GM12864 (cell line): Measurements from ENCODE around the gene GET3.
A peak's percentile ranks its signal among the peaks of the same experiment; 100 is the strongest.

Experiments
- DNase-seq: peaks from one replicate; pipeline ENCODE4 v3.0.0-alpha.2; 2011; ENCODE audit warnings: low read depth
- H3K4me3 ChIP-seq: 2 replicates; pipeline ENCODE4 v1.5.1; 2011; ENCODE audit warnings: mild to moderate bottlenecking, low read depth, low read length, control low read depth
- TF ChIP-seq, protein P1 (sequence below): IDR thresholded peaks from 2 replicates; pipeline ENCODE4 v1.5.1; 2011; ENCODE audit warnings: low read depth, mild to moderate bottlenecking, moderate library complexity, low read length, control low read depth, inconsistent platforms; ENCODE audit errors: missing control alignments

GET3 gene

DNA sequence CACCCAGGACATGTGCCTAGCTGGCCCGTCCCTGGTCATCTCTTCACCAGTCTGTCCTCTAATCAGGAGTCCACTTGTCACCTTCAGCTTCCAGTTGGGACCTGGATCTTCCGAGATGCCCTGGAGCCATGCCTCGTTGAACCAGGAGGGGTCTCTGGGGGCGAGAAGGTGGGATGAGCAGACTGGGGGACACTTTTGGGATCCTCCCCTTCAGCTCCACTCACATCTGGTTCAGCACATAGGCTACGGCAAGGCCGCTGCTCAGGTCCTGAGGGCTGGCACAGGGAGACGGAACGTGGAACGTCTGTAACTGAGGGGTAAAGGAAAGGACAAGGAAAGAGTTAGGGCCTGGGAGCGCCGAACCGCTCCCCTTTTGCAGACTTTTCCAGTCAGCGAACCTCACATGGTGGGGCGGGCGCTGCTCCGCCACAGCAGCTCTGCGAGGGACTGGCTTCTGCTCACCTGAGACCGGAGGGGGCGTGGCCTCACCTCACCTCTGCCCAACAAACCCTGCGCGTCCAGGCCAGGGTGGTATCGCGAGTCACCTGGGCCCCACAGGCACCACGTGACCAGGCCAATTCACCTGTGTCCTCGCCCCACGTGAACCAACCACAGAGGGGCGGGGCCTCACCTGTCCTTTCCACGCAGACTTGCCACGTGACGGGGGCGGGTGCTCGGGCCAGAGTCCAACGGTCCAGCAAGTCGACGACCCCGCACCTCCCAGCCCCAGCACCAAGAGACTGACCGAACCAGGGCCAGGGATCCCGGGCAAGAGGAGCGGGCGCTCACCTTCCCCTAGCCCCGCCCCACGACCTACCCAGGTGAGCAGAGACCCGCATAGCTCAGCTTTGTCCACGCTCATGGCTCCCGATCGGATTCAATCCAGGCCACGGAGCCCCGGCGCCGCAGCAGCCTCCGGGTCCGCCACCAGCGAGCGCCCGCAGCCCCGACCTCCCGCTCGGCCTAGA lies 37.6 kb downstream of the GET3 start, which contains the start of gene HOOK2:
Gene HOOK2, minus strand, starts transcription at position 965 of the 968 bp plus-strand sequence. Its CDS starts 103 bp downstream, at position 862.
- DNase-seq, result no peak
- H3K4me3 ChIP-seq, result peak within 1 kb of the TSS; percentile 76
- TF ChIP-seq, protein P1, sequence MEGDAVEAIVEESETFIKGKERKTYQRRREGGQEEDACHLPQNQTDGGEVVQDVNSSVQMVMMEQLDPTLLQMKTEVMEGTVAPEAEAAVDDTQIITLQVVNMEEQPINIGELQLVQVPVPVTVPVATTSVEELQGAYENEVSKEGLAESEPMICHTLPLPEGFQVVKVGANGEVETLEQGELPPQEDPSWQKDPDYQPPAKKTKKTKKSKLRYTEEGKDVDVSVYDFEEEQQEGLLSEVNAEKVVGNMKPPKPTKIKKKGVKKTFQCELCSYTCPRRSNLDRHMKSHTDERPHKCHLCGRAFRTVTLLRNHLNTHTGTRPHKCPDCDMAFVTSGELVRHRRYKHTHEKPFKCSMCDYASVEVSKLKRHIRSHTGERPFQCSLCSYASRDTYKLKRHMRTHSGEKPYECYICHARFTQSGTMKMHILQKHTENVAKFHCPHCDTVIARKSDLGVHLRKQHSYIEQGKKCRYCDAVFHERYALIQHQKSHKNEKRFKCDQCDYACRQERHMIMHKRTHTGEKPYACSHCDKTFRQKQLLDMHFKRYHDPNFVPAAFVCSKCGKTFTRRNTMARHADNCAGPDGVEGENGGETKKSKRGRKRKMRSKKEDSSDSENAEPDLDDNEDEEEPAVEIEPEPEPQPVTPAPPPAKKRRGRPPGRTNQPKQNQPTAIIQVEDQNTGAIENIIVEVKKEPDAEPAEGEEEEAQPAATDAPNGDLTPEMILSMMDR, result no peak

DNA sequence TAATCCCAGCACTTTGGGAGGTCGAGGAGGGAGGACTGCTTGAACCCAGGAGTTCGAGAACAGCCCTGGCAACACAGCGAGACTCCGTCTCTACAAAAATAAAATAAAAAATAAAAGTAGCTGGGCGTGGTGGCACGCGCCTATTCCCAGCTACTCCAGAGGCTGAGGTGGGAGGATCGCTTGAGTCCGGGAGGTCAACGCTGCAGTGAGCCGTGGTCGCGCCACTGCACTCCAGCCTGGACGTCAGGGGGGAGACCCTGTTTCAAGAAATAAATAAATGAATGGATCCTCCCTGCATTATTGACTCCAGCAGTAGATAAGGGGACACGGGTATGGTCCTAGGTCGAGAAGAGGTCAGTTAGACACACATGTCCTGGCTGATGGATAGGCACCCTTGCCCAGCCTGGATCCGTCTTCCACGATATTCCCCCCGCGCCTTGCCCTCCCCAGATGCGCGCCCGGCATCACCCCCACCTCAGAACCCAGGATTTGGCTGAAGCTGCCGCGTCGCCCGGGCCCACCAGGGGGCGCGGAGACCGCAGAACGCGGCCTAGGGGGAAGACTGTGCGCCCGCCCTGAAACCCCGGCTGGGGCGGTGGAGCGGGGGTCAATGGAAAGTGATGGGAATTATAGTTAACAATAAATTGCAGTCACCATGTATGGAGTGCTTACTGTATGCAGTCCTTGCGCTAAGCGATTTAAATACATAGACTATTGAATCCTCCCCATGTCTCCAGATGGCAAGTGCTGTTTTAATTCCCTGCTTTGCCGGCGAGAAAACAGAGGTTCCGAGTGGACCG lies 40.1 kb downstream of the GET3 start:
- no peak for DNase-seq
- peak overlapping the region; percentile 68 for H3K4me3 ChIP-seq
- TF ChIP-seq, protein P1, result peak; percentile 86

DNA sequence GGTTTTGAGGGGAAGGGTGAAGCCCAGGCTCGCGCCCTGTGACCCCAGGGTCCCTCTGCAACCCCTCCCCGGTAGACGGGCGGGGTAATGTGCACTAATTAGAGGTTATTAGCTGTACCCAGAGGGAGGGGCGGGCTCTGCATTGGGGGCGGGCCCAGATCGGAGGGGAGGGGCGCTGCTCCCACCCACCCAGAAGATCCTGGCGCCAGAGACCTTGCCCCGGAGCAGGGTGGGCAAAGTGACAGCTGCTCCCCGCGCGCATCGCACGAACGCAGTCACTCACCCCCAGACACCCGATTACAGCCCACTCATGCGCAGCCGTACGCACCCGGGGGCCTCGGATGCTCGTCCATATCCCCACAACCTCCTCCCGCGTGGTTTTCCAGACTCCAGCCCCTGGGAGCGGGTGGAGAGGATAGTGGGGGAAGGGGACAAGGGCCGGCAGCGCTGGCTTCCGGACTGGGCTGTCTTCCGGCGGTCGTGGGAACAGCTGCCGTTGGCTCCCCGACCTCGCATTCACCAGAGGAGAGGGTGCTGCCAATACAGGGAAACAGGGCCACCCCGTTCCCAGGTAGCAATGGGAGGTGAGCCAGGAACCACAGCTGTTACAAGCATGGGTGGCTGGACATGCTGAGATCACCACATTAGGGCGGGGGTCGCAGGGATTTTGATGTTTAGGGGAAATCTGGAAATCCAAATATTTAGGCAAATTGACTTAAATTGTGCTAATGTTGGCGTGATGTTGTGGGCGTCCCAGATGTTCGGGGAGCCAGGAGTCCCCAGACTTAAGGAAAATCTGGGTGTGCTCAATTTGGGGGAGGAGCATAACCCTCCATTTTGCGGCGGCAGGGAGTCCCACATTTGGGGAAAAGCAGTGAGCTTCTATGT lies 41.0 kb downstream of the GET3 start:
- TF ChIP-seq, protein P1, result peak; percentile 3
- DNase-seq, result no peak
- peak overlapping the region; percentile 68 for H3K4me3 ChIP-seq

DNA sequence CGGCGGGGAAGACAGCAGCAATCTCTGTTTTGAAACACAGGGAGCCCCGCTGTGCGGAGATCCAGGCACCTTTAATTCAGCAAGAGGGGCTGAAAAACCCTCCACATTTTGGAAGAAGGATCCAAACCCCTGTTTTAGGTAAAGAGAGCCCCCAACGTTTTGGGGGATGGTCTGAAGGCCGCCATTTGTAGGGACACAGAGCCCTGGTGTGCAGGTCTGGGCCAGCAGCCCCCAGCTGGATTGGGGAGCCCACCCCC lies 41.5 kb downstream of the GET3 start:
- H3K4me3 ChIP-seq, result peak overlapping the region; percentile 68
- TF ChIP-seq, protein P1, result no peak
- no peak for DNase-seq

DNA sequence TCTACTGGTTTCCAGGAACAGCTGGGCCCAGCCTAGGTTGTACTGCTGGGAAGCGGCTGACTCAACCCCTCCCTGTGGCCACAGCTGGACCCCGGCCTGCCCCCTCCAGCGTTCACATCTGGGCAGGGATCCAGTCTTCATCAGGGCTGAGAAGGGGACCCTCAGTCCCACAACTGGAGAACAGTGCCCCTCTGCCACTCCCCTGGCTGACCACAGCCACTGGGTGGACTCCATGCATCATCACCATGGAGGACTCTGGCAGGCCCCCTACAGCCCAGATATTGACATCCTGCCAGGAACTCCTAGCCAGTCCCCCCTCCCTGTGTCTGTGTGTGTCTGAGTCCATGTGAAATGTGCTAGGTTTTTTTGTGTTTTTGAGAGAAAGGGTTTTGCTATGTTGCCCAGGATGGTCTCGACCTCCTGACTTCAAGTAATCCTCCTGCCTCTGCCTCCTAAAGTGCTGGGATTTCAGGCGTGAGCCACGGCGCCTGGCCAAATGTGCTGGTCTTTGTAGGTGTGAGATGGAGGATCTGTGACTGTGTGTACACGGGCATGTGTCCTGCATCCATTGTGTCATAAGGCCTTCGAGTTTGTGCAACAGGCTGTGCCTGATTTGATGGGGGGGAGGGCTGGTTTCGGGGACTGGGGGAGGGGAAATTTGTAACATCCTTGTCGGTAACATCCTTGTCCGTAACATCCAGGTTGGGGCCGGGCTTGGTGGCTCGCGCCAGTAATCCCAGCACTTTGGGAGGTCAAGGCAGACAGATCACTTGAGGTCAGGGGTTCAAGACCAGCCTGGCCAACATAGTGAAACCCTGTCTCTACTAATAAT lies 42.1 kb downstream of the GET3 start:
- H3K4me3 ChIP-seq, result peak overlapping the region; percentile 68
- TF ChIP-seq, protein P1, result peak; percentile 29
- DNase-seq, result no peak

DNA sequence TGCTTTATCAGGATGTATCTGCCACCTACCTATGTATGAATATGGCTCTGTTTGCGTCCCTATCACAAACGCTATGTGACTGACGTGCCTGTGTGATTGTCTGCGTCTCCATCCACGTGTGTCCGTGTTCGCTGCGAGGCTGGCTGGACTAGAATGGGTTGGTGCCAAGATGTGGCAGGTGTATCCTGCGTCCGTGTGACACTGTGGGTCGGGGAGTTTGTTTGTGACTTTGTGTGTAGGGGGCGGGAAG lies 44.8 kb downstream of the GET3 start:
- H3K4me3 ChIP-seq, result peak overlapping the region; percentile 54
- no peak for DNase-seq
- TF ChIP-seq, protein P1, result no peak
